Ishikawa (cell line): ENCODE results near the gene UST.

Source experiments
- CEBPB ChIP-seq: IDR thresholded peaks from 2 replicates; pipeline ENCODE4 v1.6.1; 2012
- CREB1 ChIP-seq: IDR thresholded peaks from 2 replicates; pipeline ENCODE4 v1.6.1; 2012; ENCODE audit warnings: low read depth
- EGR1 ChIP-seq: IDR thresholded peaks from 2 replicates; pipeline ENCODE4 v1.6.1; 2012
- EP300 ChIP-seq: IDR thresholded peaks from 2 replicates; pipeline ENCODE4 v1.6.1; 2012; ENCODE audit warnings: borderline replicate concordance
- FOXM1 ChIP-seq: IDR thresholded peaks from 2 replicates; pipeline ENCODE4 v1.6.1; 2012; ENCODE audit warnings: low read depth, borderline replicate concordance
- NFIC ChIP-seq: IDR thresholded peaks from 2 replicates; pipeline ENCODE4 v1.6.1; 2012
- RAD21 ChIP-seq: IDR thresholded peaks from 2 replicates; pipeline ENCODE4 v1.6.1; 2012; ENCODE audit warnings: low read depth
- TAF1 ChIP-seq: IDR thresholded peaks from 2 replicates; pipeline ENCODE4 v1.6.1; 2012; ENCODE audit warnings: low read depth, mild to moderate bottlenecking
- TCF12 ChIP-seq: IDR thresholded peaks from 2 replicates; pipeline ENCODE4 v1.6.1; 2012; ENCODE audit warnings: low read depth
- TEAD4 ChIP-seq: IDR thresholded peaks from 2 replicates; pipeline ENCODE4 v1.6.1; 2012
- YY1 ChIP-seq: IDR thresholded peaks from 2 replicates; pipeline ENCODE4 v1.6.1; 2012; ENCODE audit warnings: low read depth
- ZBTB7A ChIP-seq: IDR thresholded peaks from 2 replicates; pipeline ENCODE4 v1.6.1; 2012; ENCODE audit warnings: low read depth
- TF ChIP-seq, protein P1 (sequence below): IDR thresholded peaks from 2 replicates; pipeline ENCODE4 v1.6.1; 2012
- TF ChIP-seq, protein P2 (sequence below): IDR thresholded peaks from 2 replicates; pipeline ENCODE4 v1.6.1; 2012
- TF ChIP-seq, protein P3 (sequence below): IDR thresholded peaks from 2 replicates; pipeline ENCODE4 v1.6.1; 2012; ENCODE audit warnings: low read depth, mild to moderate bottlenecking

Gene UST

GRCh38 chr6:148761527-148762011 is 14.7 kb downstream of the UST start:
- TF ChIP-seq CREB1 (no peak), EGR1 (no peak)

DNA sequence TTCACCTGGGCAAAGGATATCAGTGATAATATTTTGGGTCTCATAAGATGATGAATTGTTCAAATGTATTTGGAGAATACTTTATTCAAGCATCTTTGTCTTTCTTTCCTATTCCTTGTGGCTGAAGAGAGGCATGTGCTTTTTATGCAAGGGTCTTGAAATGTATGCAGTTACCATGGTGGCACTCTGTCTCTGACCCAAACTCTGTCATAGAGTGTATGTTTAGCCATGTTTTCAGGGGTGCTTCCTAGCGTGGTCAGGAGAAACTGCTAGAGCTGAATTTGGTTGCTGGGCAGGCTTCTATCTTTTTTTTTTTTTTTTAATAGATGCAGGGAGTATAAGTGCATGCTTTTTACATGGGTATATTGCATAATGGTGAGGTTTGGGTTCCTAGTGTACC is 15.4 kb downstream of the UST start:
- no peak for TF ChIP-seq NFIC
- TF ChIP-seq RAD21 = no peak
- no peak for TF ChIP-seq EGR1
- no peak for TF ChIP-seq TEAD4
- TF ChIP-seq, protein P1, sequence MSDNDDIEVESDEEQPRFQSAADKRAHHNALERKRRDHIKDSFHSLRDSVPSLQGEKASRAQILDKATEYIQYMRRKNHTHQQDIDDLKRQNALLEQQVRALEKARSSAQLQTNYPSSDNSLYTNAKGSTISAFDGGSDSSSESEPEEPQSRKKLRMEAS = no peak
- no peak for TF ChIP-seq YY1
- no peak for TF ChIP-seq EP300
- no peak for TF ChIP-seq CEBPB
- TF ChIP-seq TAF1 = no peak
- no peak for TF ChIP-seq FOXM1
- TF ChIP-seq ZBTB7A = no peak
- TF ChIP-seq, protein P2, sequence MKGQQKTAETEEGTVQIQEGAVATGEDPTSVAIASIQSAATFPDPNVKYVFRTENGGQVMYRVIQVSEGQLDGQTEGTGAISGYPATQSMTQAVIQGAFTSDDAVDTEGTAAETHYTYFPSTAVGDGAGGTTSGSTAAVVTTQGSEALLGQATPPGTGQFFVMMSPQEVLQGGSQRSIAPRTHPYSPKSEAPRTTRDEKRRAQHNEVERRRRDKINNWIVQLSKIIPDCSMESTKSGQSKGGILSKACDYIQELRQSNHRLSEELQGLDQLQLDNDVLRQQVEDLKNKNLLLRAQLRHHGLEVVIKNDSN = no peak

DNA sequence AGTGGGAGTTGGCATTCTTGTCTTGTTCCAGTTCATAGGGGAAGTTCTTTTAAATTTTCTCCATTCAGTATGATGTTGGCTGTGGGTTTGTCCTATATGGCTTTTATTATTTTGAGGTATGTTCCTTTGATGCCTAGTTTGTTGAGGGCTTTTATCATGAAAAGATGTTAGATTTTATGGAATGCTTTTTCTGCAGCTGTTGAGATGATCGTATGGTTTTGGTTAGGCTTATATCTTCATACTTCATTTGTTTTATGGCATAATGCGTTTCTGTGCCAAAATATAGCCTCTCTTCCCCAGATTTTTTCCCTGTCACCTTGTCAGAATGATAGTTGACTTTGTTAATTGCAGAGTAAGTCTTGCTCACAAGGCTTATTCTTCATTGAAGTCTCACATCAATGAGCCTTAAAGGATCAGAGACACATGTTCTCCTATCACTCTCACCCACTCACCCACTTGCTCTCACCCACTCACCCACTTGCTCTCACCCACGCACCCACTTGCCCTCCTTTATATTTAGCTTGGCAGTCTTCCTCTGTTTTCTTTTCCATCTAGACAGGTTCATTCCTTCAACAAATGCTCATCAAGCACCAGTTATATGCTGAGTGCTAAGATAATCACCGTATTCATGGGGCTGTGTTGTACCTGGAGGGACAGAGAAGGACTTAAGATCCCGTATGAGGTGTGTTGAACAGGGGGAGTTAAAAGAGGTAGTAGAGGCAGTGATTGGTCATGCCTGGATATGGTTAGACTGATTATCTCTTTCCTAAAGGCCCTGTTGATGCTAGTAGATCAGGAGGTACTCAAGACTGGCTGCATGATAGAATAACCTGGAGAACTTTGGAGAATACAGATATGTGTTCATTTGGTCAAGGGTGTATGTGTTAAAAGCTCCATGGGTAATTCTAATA is 19.3 kb downstream of the UST start:
- no peak for TF ChIP-seq EP300
- no peak for TF ChIP-seq TEAD4
- no peak for TF ChIP-seq ZBTB7A
- TF ChIP-seq, protein P3, sequence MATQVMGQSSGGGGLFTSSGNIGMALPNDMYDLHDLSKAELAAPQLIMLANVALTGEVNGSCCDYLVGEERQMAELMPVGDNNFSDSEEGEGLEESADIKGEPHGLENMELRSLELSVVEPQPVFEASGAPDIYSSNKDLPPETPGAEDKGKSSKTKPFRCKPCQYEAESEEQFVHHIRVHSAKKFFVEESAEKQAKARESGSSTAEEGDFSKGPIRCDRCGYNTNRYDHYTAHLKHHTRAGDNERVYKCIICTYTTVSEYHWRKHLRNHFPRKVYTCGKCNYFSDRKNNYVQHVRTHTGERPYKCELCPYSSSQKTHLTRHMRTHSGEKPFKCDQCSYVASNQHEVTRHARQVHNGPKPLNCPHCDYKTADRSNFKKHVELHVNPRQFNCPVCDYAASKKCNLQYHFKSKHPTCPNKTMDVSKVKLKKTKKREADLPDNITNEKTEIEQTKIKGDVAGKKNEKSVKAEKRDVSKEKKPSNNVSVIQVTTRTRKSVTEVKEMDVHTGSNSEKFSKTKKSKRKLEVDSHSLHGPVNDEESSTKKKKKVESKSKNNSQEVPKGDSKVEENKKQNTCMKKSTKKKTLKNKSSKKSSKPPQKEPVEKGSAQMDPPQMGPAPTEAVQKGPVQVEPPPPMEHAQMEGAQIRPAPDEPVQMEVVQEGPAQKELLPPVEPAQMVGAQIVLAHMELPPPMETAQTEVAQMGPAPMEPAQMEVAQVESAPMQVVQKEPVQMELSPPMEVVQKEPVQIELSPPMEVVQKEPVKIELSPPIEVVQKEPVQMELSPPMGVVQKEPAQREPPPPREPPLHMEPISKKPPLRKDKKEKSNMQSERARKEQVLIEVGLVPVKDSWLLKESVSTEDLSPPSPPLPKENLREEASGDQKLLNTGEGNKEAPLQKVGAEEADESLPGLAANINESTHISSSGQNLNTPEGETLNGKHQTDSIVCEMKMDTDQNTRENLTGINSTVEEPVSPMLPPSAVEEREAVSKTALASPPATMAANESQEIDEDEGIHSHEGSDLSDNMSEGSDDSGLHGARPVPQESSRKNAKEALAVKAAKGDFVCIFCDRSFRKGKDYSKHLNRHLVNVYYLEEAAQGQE = no peak
- TF ChIP-seq FOXM1 = no peak
- no peak for TF ChIP-seq TCF12
- TF ChIP-seq, protein P1 = no peak
- TF ChIP-seq YY1 = no peak
- TF ChIP-seq RAD21 = no peak
- TF ChIP-seq CREB1 = no peak
- TF ChIP-seq, protein P2 = no peak
- no peak for TF ChIP-seq CEBPB
- no peak for TF ChIP-seq TAF1
- no peak for TF ChIP-seq EGR1
- no peak for TF ChIP-seq NFIC

DNA sequence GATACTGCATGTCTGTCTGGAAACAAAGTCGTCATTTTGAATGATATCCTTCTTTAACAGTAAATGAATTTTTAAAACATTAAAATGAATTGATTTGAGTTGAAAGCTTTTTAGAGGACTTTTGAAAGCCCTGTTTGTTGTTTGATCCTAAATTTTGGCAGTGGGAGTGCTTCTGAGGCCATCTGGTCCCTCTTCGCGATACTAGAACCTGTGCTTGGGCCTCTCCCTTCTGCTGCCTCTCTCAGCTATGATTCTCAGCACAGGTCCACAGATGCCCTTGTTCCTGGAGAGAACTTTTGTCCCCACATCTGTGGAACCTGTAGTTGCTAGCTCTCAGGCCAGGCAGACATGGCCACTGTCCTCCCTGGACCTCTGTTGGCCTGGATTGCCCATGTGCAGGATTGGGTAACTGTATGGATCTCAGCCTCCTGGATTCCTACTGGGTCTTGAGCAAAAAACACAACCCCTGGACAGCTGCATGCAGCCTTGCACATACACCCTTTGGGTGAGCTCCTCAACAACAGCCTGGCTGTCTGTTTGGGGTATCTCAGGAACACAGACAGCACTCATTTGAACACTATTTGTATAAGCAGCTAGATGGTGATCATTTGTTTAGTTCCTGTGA is 21.9 kb downstream of the UST start:
- TF ChIP-seq EGR1 = no peak
- TF ChIP-seq CREB1 = no peak
- TF ChIP-seq, protein P2 = no peak
- TF ChIP-seq TAF1 = no peak

DNA sequence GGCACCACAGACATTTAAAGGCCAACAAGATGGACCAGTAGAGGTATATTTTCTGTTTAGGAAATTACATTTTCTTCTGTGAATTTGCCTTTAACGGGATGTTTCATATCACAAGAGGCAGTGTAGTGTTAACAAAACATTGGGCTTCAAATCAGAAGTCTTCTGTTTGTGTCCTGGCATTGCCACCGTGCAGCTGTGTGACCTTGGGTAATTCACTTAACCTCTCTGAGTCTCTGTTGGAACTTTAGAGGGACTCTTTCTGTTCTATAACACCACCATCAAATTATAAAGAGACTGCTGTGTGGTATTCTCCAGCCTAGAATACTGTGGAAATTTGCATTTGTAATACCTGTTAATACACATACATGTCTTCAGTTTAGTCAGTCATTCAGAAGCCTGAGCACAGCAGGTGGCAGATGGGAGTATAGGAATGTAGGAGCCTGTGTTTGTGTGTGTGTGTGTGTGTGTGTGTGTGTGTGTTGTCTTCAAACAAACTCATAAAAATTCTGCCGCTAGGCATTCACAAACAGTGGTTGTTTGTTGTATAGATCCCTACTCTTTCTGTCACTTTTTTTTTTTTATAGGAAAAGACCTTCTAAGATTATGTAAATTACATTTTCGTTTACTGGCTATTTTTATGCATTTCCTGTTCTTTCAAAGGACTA is 22.6 kb downstream of the UST start:
- no peak for TF ChIP-seq ZBTB7A
- TF ChIP-seq NFIC = no peak
- no peak for TF ChIP-seq CREB1
- TF ChIP-seq RAD21 = no peak
- TF ChIP-seq YY1 = no peak
- TF ChIP-seq EGR1 = no peak
- TF ChIP-seq, protein P2 = no peak
- TF ChIP-seq, protein P1 = no peak
